IPS-20b (cell line): ENCODE measurements around the gene GP1BB.

Experiments
- H3K27ac ChIP-seq: one replicate; pipeline ENCODE4 v1.5.1; 2013; ENCODE audit warnings: low read length
- H3K27me3 ChIP-seq: 2 replicates; pipeline ENCODE4 v1.6.1; 2013; ENCODE audit warnings: mild to moderate bottlenecking, low read length, inconsistent platforms; ENCODE audit not compliant: insufficient read depth
- H3K36me3 ChIP-seq: 2 replicates; pipeline ENCODE4 v1.6.1; 2013; ENCODE audit warnings: low read depth, mild to moderate bottlenecking, inconsistent platforms, low read length, moderate library complexity; ENCODE audit not compliant: insufficient read depth
- H3K4me1 ChIP-seq: 2 replicates; pipeline ENCODE4 v1.6.1; 2013; ENCODE audit warnings: mild to moderate bottlenecking, control low read depth, inconsistent platforms, low read length, moderate library complexity; ENCODE audit not compliant: insufficient read depth
- H3K4me3 ChIP-seq: 2 replicates; pipeline ENCODE4 v1.5.1; 2013; ENCODE audit warnings: mild to moderate bottlenecking, low read length, inconsistent platforms
- H3K9ac ChIP-seq: 2 replicates; pipeline ENCODE4 v1.6.1; 2013; ENCODE audit warnings: low read depth, mild to moderate bottlenecking, inconsistent platforms, low read length, moderate library complexity
- H3K9me3 ChIP-seq: 2 replicates; pipeline ENCODE4 v1.6.1; 2013; ENCODE audit warnings: mild to moderate bottlenecking, low read depth, low read length, inconsistent platforms; ENCODE audit not compliant: insufficient read depth

The GP1BB gene

GRCh38 chr22:19764636-19765476 lies 41.5 kb downstream of the GP1BB start:
- no peak overlapping the region for H3K27ac ChIP-seq
- H3K27me3 ChIP-seq, result peaks cover 95% of the 10 kb centered on the region
- H3K4me1 ChIP-seq, result peaks cover 3% of the 10 kb centered on the region; the same call in 1 of the 2 replicates
- H3K9me3 ChIP-seq, result peaks cover 6% of the 10 kb centered on the region; the same call in 1 of the 2 replicates
- no peak overlapping the region for H3K9ac ChIP-seq
- H3K36me3 ChIP-seq, result no peaks in the 10 kb centered on the region
- peak overlapping the region; percentile 35; the same call in 1 of the 2 replicates for H3K4me3 ChIP-seq

DNA sequence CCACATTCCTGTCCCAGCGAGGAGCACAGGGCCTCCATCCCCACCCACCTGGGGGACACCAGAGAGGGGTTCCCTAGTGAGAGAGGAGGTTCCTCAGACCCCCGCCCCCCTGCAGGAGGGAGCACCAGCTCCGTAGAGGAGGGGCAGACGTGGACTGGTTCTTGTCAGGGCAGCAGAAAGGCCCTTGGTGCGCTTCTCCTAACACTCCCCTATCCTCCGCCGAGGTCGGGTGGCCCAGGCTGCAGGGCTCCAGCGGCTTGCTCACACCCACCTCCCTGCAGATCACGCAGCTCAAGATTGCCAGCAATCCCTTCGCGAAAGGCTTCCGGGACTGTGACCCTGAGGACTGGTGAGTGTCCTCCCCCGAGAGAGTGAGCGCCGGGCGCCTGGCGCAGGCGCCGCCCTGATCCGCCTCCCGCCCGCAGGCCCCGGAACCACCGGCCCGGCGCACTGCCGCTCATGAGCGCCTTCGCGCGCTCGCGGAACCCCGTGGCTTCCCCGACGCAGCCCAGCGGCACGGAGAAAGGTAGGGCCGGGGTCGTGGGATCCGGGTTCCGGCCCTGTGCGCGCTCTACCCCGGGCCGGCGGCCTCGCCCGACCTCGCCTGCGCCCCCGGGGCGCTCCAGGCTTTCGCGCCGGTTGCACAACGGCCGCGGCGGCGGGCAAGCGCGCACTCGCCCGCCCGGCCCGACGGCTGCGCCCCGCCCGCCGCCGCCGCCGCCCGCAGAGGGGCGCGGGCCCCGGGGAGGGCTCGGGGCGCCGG lies 42.3 kb downstream of the GP1BB start:
- peaks cover 6% of the 10 kb centered on the region; the same call in 1 of the 2 replicates for H3K9me3 ChIP-seq
- no peak overlapping the region for H3K9ac ChIP-seq
- no peak overlapping the region for H3K27ac ChIP-seq
- peaks cover 3% of the 10 kb centered on the region; the same call in 1 of the 2 replicates for H3K4me1 ChIP-seq
- H3K4me3 ChIP-seq, result peak overlapping the region; percentile 35; the same call in 1 of the 2 replicates
- H3K27me3 ChIP-seq, result peaks cover 98% of the 10 kb centered on the region
- H3K36me3 ChIP-seq, result no peaks in the 10 kb centered on the region

- H3K4me3 ChIP-seq, result no peak overlapping the region
Measured at GRCh38 chr22:19766240-19766510, 42.8 kb downstream of the GP1BB start.

DNA sequence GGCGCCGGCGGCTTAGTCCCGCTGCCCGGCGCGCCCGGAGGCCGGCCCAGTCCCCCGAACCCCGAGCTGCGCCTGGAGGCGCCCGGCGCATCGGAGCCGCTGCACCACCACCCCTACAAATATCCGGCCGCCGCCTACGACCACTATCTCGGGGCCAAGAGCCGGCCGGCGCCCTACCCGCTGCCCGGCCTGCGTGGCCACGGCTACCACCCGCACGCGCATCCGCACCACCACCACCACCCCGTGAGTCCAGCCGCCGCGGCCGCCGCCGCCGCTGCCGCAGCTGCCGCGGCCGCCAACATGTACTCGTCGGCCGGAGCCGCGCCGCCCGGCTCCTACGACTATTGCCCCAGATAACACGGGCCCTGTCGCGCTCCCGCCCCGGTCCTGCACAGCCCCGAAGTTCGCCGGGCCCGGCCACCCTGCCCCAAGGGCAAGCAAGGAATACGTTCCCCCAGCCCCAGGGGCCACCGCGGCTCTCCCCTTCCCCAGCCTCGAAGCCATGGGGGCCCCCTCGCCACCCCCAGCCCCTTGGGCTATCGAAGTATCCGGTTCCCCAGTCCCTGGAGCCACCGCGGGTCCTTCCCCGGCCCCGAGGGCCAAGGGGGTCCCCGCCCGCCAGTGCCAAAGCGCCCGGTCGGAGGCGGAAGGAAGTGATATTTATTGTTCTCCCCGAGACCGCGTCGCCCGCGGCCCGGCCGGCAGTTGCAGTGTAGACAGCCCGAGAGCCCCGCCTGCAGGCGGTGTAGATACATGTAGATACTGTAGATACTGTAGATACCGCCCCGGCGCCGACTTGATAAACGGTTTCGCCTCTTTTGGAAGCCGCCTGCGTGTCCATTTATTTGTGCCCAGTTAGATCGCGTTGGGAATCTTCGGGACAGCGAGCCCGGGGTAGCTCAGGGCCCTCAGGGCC lies 43.4 kb downstream of the GP1BB start:
- no peak overlapping the region for H3K4me3 ChIP-seq
- peaks cover 3% of the 10 kb centered on the region; the same call in 1 of the 2 replicates for H3K4me1 ChIP-seq
- no peak overlapping the region for H3K27ac ChIP-seq
- no peak overlapping the region for H3K9ac ChIP-seq
- no peaks in the 10 kb centered on the region for H3K36me3 ChIP-seq
- peaks cover 6% of the 10 kb centered on the region; the same call in 1 of the 2 replicates for H3K9me3 ChIP-seq
- peaks cover 100% of the 10 kb centered on the region for H3K27me3 ChIP-seq

More at GRCh38 chr22:19766240-19766510, 42.8 kb downstream of the GP1BB start:
- H3K36me3 ChIP-seq, result no peaks in the 10 kb centered on the region
- H3K9ac ChIP-seq, result no peak overlapping the region
- H3K4me1 ChIP-seq, result peaks cover 3% of the 10 kb centered on the region; the same call in 1 of the 2 replicates
- H3K27me3 ChIP-seq, result peaks cover 100% of the 10 kb centered on the region
- H3K9me3 ChIP-seq, result peaks cover 6% of the 10 kb centered on the region; the same call in 1 of the 2 replicates
- no peak overlapping the region for H3K27ac ChIP-seq

- no peaks in the 10 kb centered on the region; the same call in 1 of the 2 replicates for H3K9me3 ChIP-seq
- H3K27ac ChIP-seq, result no peak overlapping the region
- H3K27me3 ChIP-seq, result peaks cover 100% of the 10 kb centered on the region
- peak overlapping the region; percentile 7; the same call in 1 of the 2 replicates for H3K4me3 ChIP-seq
- H3K36me3 ChIP-seq, result no peaks in the 10 kb centered on the region
- H3K9ac ChIP-seq, result no peak overlapping the region
- H3K4me1 ChIP-seq, result peaks cover 3% of the 10 kb centered on the region; the same call in 1 of the 2 replicates
Measured at GRCh38 chr22:19767427-19768341, 44.3 kb downstream of the GP1BB start.

DNA sequence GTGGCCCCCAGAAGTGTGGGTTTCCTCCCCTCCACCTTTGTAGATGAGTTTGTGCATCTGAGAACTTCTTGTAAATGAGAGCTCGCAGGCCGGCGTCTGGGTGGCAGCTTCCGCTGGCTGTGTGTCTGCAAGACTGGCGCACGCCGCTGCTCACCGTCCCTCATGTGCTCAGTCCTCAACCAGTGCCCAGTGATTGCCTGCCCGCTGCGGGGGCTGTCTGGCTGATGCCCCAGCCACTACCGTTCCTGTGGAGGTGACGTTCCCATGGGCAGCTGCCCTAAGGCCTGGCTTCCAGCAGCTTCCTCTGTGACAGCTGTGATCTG lies 46.0 kb downstream of the GP1BB start:
- Histone ChIP-seq H3K27me3 (peaks cover 100% of the 10 kb centered on the region), H3K4me3 (no peak overlapping the region), H3K9me3 (no peaks in the 10 kb centered on the region), H3K36me3 (no peaks in the 10 kb centered on the region), H3K27ac (no peak overlapping the region), H3K4me1 (peaks cover 3% of the 10 kb centered on the region; the same call in 1 of the 2 replicates), H3K9ac (no peak overlapping the region)

GRCh38 chr22:19770349-19771220 lies 47.2 kb downstream of the GP1BB start:
- peaks cover 90% of the 10 kb centered on the region for H3K27me3 ChIP-seq
- no peak overlapping the region for H3K4me3 ChIP-seq
- H3K4me1 ChIP-seq, result peaks cover 3% of the 10 kb centered on the region; the same call in 1 of the 2 replicates

DNA sequence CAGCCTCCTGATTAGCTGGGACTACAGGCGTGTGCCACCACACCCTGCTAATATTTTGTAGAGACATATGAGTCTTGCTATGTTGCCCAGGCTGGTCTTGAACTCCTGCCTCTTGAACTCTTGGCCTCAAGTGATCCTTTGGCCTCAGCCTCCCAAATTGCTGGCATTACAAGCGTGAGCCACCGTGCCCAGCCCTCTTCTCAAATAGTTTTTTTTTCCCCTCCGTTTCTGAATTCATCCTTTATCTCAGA lies 49.0 kb downstream of the GP1BB start:
- H3K36me3 ChIP-seq, result no peaks in the 10 kb centered on the region
- peaks cover 73% of the 10 kb centered on the region for H3K27me3 ChIP-seq
- H3K4me3 ChIP-seq, result no peak overlapping the region
- no peaks in the 10 kb centered on the region for H3K9me3 ChIP-seq
- no peak overlapping the region for H3K27ac ChIP-seq
- peaks cover 3% of the 10 kb centered on the region; the same call in 1 of the 2 replicates for H3K4me1 ChIP-seq
- H3K9ac ChIP-seq, result no peak overlapping the region

More at GRCh38 chr22:19770349-19771220, 47.2 kb downstream of the GP1BB start:
- no peak overlapping the region for H3K27ac ChIP-seq
- H3K9me3 ChIP-seq, result no peaks in the 10 kb centered on the region
- H3K9ac ChIP-seq, result no peak overlapping the region
- no peaks in the 10 kb centered on the region for H3K36me3 ChIP-seq

DNA sequence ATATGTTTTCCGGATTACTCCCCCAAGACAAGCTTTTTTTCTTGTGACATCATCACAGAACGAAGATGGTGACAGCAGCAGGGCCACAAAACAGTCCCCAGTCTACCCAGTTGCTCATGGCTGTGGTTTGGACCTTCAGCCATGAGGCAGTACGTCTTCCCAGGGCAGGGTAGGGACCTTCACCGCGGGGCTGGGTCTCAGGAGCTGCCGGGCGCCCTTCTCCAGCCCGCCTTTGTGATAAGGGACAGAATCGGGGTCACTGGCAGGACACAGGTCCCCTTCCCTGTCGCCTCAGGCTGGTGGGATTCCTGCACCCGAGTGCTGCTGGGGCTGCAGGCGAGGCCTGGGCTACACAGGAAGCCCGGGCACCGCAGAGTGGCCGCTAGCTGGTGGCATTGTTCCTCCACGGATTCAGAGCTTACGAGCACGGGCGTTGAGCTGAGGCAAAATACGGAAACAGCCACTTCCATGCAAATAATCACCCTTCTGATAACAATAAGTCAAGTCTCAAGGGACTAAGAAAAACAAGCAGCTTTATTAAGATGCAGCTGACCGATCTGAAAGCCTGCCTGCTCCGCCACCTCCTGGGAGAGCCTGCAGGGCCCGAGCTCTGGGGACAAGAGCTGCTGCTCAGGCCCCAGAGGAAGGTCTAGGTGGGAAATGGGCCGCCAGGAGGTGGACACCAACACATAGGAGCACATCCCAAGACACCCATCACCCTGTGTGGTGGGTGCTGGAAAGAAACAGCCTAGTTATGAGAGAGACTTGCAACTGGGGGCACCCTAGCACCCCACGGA lies 49.5 kb downstream of the GP1BB start:
- H3K27ac ChIP-seq, result no peak overlapping the region
- no peaks in the 10 kb centered on the region for H3K36me3 ChIP-seq
- no peaks in the 10 kb centered on the region for H3K9me3 ChIP-seq
- no peak overlapping the region for H3K4me3 ChIP-seq
- H3K27me3 ChIP-seq, result peaks cover 68% of the 10 kb centered on the region
- H3K9ac ChIP-seq, result no peak overlapping the region
- no peaks in the 10 kb centered on the region; the same call in 1 of the 2 replicates for H3K4me1 ChIP-seq
